SU-DHL-6 (cell line): ENCODE measurements around the gene AP3D1.
A peak's percentile ranks its signal among the peaks of the same experiment; 100 is the strongest.

ENCODE experiments used
- H2AFZ ChIP-seq: fragments of 200-600 bp; sonication (generic); 2 replicates; pipeline ENCODE4 v1.6.1; 2014; ENCODE audit warnings: low read depth, mild to moderate bottlenecking, moderate library complexity, mixed read lengths, antibody characterized with exemption, low read length; ENCODE audit not compliant: severe bottlenecking
- H3F3A ChIP-seq: fragments of 200-600 bp; shearing (Covaris generic); 2 replicates; pipeline ENCODE4 v1.6.0; 2016; ENCODE audit warnings: antibody characterized with exemption, mild to moderate bottlenecking; ENCODE audit not compliant: insufficient read depth
- H3K27ac ChIP-seq: fragments of 200-600 bp; sonication (generic); 2 replicates; pipeline ENCODE4 v1.5.1; 2016; ENCODE audit warnings: low read depth, mild to moderate bottlenecking, low read length, moderate library complexity, mixed read lengths
- H3K27me3 ChIP-seq: fragments of 200-600 bp; sonication (generic), shearing (Covaris generic); 2 replicates; pipeline ENCODE4 v1.6.0; 2014; ENCODE audit warnings: mild to moderate bottlenecking, low read length
- H3K36me3 ChIP-seq: fragments of 200-600 bp; sonication (generic); 2 replicates; pipeline ENCODE4 v1.6.1; 2014; ENCODE audit warnings: mild to moderate bottlenecking, low read length, mixed read lengths
- H3K4me2 ChIP-seq: fragments of 300-600, 200-600 bp; shearing (Covaris generic), sonication (generic); 2 replicates; pipeline ENCODE4 v1.6.0; 2014; ENCODE audit warnings: low read length, low read depth, mild to moderate bottlenecking; ENCODE audit not compliant: poor library complexity, severe bottlenecking
- H3K4me3 ChIP-seq: fragments of 200-600 bp; sonication (generic); 2 replicates; pipeline ENCODE4 v1.5.1; 2014; ENCODE audit warnings: antibody characterized with exemption, low read length, mild to moderate bottlenecking, mixed read lengths; ENCODE audit not compliant: insufficient read depth, poor library complexity, severe bottlenecking
- H3K79me2 ChIP-seq: fragments of 200-600 bp; sonication (generic); 2 replicates; pipeline ENCODE4 v1.6.1; 2014; ENCODE audit warnings: mild to moderate bottlenecking, low read length, moderate library complexity; ENCODE audit not compliant: insufficient read depth
- H3K9ac ChIP-seq: fragments of 200-600 bp; sonication (generic); 2 replicates; pipeline ENCODE4 v1.7.0; 2014; ENCODE audit warnings: mild to moderate bottlenecking, low read length
- H3K9me2 ChIP-seq: fragments of 200-600 bp; sonication (generic); replicated peaks from 2 replicates; pipeline ENCODE4 v1.6.1; 2014; ENCODE audit warnings: low read length; ENCODE audit not compliant: insufficient read depth
- H3K9me3 ChIP-seq: fragments of 200-600 bp; sonication (generic); 2 replicates; pipeline ENCODE4 v1.6.1; 2014; ENCODE audit warnings: low read length, mixed read lengths; ENCODE audit not compliant: insufficient read depth
- H4K20me1 ChIP-seq: fragments of 200-600 bp; sonication (generic); 2 replicates; pipeline ENCODE4 v1.6.1; 2014; ENCODE audit warnings: low read depth, mild to moderate bottlenecking, antibody characterized with exemption, low read length, moderate library complexity, mixed read lengths
- CTCF ChIP-seq: fragments of 200-600 bp; sonication (generic); IDR thresholded peaks from one replicate; pipeline ENCODE4 v1.5.1; 2017; ENCODE audit warnings: antibody characterized with exemption, mild to moderate bottlenecking, low read length, moderate library complexity; ENCODE audit not compliant: insufficient read depth, poor library complexity, severe bottlenecking
- EZH2phosphoT487 ChIP-seq: fragments of 200-600 bp; sonication (generic), shearing (Covaris generic); conservative IDR thresholded peaks from 2 replicates; pipeline ENCODE4 v1.6.1; 2018; ENCODE audit warnings: mild to moderate bottlenecking, antibody characterized with exemption, low read length, moderate library complexity, mixed read lengths

The AP3D1 gene

GRCh38 chr19:2050991-2051772, 100.2 kb downstream of the AP3D1 start, which contains the start of gene MKNK2:
MKNK2 (minus strand) TSS chr19:2051244; CDS start chr19:2050851, 393 bp downstream.
- peak within 1 kb of the TSS; percentile 89 for H3K9ac ChIP-seq
- H3K36me3 ChIP-seq, result no peaks in the 10 kb centered on the region
- H3K27me3 ChIP-seq, result no peaks in the 10 kb centered on the region
- H2AFZ ChIP-seq, result no peak within 1 kb of the TSS
- H3K79me2 ChIP-seq, result peaks cover 42% of the 10 kb centered on the region
- H3K9me3 ChIP-seq, result no peaks in the 10 kb centered on the region
- H3K4me2 ChIP-seq, result peak within 1 kb of the TSS; percentile 70
- H3F3A ChIP-seq, result peaks cover 27% of the 10 kb centered on the region
- TF ChIP-seq CTCF, result peak; percentile 32
- TF ChIP-seq EZH2phosphoT487, result no peak
- H4K20me1 ChIP-seq, result no peaks in the 10 kb centered on the region; the same call in 1 of the 2 replicates
- H3K4me3 ChIP-seq, result peak within 1 kb of the TSS; percentile 81
- H3K27ac ChIP-seq, result peak within 1 kb of the TSS; percentile 94
- no peaks in the 10 kb centered on the region for H3K9me2 ChIP-seq
